Stimulated activated CD8-positive, alpha-beta memory T cell treated with anti-CD3 and anti-CD28 coated beads, Interleukin-4, amount 100 ng/mL, for 48 hours (primary cell): ENCODE results near the gene SLC44A3.

Source experiments
- DNase-seq: peaks from one replicate; pipeline ENCODE4 v3.0.0-alpha.2; 2020

SLC44A3 gene

DNA sequence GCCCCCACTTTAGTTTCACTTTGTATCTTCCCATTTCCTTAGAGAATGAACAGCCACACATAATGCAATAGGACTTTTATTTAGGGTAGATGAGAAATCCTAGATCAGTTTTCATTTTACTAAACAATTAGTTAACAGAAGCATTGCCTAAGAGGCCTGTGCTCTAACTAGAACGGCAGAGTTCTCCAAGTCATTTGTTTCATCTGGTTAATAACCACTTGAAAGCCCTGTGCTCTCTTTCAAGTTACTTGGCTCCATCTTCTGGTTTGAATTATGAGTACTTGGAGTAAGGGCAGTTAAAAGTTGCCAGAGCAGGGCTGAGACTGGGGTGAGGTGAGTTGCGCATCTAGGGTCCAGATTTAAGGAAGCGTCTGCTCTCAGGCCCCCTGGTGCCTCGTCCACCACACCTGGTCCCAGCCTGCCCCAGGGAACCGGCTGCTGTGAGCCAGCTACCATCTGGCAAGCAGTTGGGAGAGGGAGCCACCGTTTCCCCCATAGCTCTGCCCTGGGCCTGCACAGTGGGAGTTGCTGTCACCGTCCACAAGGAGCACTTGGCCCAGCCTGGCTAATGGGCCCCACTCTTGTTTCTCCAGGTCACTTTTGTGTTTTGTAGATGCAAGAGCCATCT lies 18.1 kb upstream of the SLC44A3 start:
- no peak for DNase-seq

DNA sequence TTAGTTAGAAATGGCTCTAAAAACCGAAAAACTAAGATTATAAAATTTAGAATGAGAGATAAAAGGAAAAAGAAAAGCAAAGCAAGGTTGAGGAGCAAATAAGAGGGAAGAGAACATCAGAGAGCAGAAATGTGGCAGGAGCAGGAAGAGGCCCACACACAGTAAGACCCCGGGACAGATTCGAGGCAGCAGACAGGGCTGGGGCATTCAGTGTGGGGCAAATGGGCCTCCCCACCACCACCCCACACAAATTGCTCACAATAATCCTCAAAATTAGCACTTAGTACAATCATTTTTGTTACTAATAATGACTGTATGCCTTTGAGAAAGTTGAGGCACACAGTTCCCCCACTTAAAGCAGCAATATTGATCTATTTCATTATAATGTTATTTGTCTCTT lies 17.1 kb upstream of the SLC44A3 start:
- DNase-seq, result no peak

GRCh38 chr1:94803517-94804441 lies 16.4 kb upstream of the SLC44A3 start:
- DNase-seq, result no peak

DNA sequence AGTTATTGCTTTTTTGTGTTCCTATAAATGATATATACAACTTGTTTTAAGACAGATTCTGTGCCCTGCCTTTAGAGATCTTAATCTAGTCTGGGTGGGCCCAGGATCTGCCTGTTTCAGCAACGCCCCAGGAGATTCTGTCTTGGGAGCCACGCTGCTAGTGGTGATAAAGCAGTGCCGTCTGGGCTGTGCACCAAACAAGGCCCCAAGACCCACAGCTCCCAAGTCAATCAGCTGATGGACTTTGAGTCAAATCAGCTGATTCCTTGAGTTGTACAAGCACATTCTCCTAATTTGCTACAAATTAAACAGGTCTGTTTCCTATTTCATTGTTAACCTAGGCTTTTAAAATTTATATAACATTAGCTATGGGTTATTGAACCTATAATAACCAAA lies 15.7 kb upstream of the SLC44A3 start:
- DNase-seq, result no peak

- DNase-seq, result peak; percentile 62
Observed at GRCh38 chr1:94805912-94806311, 14.2 kb upstream of the SLC44A3 start.

GRCh38 chr1:94806441-94806871 lies 13.7 kb upstream of the SLC44A3 start:
- DNase-seq, result no peak

- DNase-seq, result no peak
Observed at GRCh38 chr1:94807742-94808491, 12.2 kb upstream of the SLC44A3 start.

- no peak for DNase-seq
Observed at GRCh38 chr1:94808669-94809068, 11.5 kb upstream of the SLC44A3 start.

- DNase-seq, result no peak
Observed at GRCh38 chr1:94812985-94813384, 7.2 kb upstream of the SLC44A3 start.

- no peak for DNase-seq
Observed at GRCh38 chr1:94816030-94816429, 4.1 kb upstream of the SLC44A3 start.

- no peak for DNase-seq
Observed at GRCh38 chr1:94817712-94818111, 2.4 kb upstream of the SLC44A3 start.

GRCh38 chr1:94819238-94819944 lies 766 bp upstream of the SLC44A3 start:
- no peak for DNase-seq

DNA sequence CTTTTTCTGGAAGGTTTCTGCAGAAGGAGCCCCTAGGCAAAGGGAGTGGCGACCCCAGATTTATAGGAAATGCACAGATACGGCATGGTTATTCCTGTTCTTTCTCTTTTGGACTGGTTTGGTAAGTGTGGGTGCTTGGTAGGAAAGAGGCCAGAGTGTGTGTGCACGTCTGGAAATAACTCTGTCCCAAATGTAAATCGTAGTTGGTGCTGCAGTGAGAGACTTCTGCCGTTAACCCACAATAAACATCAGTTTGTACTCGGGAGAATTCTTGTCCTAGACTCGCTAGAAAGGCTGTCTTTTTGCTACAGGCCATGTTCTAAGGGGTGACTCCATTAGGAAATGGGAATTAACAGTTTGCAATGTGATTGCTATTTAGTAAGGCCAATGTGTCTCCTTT lies 779 bp downstream of the SLC44A3 start:
- DNase-seq, result no peak

DNA sequence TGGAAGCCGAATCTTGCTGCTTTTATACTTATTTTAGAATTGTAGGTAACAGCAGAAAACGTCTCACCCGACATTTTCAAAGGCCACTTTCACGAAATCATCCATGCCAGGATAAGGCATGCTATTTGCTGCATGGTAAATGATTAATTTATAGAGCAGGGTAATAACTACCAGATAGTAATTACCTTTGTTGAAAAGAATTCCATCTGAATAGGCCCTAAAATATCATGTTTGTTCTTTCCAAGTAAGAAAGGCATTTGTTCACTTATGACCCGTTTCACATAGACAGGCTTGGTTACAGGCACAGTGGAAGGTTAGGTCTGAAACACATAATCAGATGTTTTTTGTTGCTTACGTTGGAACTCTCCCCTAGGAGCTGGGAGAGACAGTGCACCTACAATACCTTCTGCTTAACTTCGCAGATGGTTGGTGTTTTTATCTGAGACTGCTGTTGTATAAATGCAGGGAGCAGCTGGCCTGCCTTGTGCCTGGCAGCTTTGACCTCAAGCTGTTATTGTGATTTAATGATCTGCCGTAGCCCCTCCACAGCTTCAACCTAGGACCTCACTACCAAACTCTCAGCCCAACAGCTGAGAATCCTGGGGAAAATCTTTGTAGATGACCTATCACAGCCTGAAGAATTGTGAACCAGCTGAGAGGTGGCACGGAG lies 1.6 kb downstream of the SLC44A3 start:
- DNase-seq, result no peak

- DNase-seq, result no peak
Observed at GRCh38 chr1:94823116-94823515, 3.0 kb downstream of the SLC44A3 start.

DNA sequence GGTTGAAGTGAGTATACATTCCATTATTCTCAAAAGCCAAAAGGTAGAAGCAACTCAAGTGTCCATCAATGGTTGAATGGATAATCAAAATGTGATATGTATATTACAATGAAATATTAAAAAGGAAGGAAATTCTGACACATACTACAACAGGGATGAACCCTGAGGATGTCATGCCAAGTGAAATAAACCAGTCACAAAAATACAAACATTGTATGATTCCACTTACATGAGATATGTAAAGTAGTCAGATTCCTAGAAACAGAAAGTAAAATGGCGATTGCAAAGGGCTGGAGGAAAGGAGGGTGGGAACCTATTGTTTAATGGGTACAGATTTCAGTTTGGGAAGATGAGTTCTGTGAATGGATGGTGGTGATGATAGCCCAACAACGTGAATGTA lies 5.8 kb downstream of the SLC44A3 start:
- no peak for DNase-seq

- DNase-seq, result no peak
Observed at GRCh38 chr1:94827434-94827833, 7.3 kb downstream of the SLC44A3 start.

- no peak for DNase-seq
Observed at GRCh38 chr1:94828251-94828650, 8.1 kb downstream of the SLC44A3 start.

DNA sequence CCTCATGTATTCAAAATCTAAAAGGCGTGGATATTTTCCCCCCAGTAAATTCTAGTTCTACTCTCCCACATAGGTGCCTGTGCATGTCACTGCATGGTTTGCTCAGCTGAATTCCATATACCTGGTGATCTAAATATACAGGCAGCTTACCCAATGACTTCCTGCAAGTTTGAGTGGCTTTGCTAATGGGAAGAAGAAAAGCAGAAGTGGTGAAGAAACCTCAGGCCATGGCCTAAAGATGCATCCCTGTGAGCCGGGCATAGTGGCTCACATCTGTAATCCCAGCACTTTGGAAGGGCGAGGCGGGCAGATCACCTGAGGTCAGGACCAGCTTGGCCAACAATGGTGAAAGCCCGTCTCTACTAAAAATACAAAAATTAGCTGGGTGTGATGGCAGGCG lies 11.5 kb downstream of the SLC44A3 start:
- DNase-seq, result no peak

DNA sequence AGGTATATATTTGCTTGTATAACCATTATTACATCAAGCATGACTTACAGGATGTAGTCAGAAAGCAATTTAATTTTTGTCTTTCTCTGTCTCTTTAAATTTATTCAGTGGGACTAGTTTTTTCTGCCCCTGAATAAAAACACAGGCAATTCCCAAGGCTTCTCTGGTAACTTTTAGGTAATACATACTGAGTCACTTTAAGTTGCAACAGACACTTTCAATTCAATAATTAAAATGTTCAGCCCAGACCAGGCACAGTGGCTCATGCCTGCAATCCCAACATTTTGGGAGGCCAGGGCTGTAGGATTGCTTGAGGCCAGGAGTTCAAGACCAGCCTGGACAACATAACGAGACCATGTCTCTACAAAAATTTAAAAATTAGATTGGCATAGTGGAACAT lies 12.3 kb downstream of the SLC44A3 start:
- no peak for DNase-seq

GRCh38 chr1:94832931-94833585 lies 12.9 kb downstream of the SLC44A3 start:
- DNase-seq, result no peak

GRCh38 chr1:94836891-94837290 lies 16.7 kb downstream of the SLC44A3 start:
- no peak for DNase-seq
